B cell (primary cell): Measurements from ENCODE around the gene AUTS2.

Source experiments
- EZH2 ChIP-seq: IDR thresholded peaks from 2 replicates; pipeline ENCODE4 v1.6.1; 2012; ENCODE audit warnings: borderline replicate concordance, low read depth, mild to moderate bottlenecking, moderate library complexity, low read length; ENCODE audit not compliant: insufficient read depth, poor library complexity, severe bottlenecking
- TF ChIP-seq, protein P1 (sequence below): fragments of 200-600 bp; IDR thresholded peaks from one replicate; pipeline ENCODE4 v1.8.0; 2022; ENCODE audit warnings: antibody characterized with exemption, mild to moderate bottlenecking

DNA sequence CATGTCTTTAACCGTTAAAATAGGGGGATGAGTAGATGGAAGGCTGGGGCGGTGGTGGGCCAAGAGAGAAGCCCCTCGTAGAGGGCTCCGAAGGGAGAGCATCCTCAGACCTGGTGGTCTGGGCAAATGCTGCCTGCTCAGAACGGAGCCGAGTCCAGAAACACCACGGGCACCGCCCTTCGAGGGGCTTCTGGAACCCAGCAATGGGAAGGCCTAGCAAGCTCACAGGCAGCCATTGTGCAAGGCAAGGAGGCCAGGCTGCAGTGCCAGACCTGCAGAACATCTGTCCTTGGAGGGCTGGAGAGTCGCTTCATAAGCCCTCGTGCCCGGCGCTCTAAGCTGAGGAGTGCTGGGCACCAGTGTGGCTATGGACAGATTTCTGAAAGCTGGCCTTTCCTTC lies 889.6 kb downstream of the AUTS2 start:
- TF ChIP-seq, protein P1, sequence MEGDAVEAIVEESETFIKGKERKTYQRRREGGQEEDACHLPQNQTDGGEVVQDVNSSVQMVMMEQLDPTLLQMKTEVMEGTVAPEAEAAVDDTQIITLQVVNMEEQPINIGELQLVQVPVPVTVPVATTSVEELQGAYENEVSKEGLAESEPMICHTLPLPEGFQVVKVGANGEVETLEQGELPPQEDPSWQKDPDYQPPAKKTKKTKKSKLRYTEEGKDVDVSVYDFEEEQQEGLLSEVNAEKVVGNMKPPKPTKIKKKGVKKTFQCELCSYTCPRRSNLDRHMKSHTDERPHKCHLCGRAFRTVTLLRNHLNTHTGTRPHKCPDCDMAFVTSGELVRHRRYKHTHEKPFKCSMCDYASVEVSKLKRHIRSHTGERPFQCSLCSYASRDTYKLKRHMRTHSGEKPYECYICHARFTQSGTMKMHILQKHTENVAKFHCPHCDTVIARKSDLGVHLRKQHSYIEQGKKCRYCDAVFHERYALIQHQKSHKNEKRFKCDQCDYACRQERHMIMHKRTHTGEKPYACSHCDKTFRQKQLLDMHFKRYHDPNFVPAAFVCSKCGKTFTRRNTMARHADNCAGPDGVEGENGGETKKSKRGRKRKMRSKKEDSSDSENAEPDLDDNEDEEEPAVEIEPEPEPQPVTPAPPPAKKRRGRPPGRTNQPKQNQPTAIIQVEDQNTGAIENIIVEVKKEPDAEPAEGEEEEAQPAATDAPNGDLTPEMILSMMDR, result no peak
- no peak for TF ChIP-seq EZH2
